ENCODE results near the gene WDR48. TPM values are rescaled to one million over a fixed set of nuclear protein-coding genes. Genes with fewer than 3 reads are reported as not detected.

Gene WDR48
- total and polyA plus RNA-seq, 9 donors, result 20.7 to 55.5 (median 38.2) TPM

Small RNA genes within 50 kb of the gene (microRNA-seq; reads per million reads assigned to microRNA genes)
- gene MIR6822, result 0 to 0.16 (median 0) reads per million in 3 donors

Small RNA genes within 50 kb of the gene (small RNA-seq; reads per million reads assigned to genes)
- gene RNU6-1227P, result not detected

Other genes with a start within 250 kb of the WDR48 start
- gene SCN10A, start 235.8 kb upstream of the WDR48 start, total RNA-seq, result under 1 TPM in 1 of 7 donors, not detected in 6; 0.05 TPM
- not detected for gene SCN10A, start 235.8 kb upstream of the WDR48 start, polyA plus RNA-seq
- under 1 TPM; under 0.01 to 0.34 (median 0.13) TPM for gene SCN11A, start 72 bp upstream of the WDR48 start, total RNA-seq
- gene SCN11A, start 72 bp upstream of the WDR48 start, polyA plus RNA-seq, result under 1 TPM; 0.04 to 0.30 TPM
- gene GORASP1, start 55.6 kb downstream of the WDR48 start, total RNA-seq, result 10 to 100 TPM; 38.0 to 54.5 (median 47.8) TPM
- 10 to 100 TPM; 31.4 to 32.5 TPM for gene GORASP1, start 55.6 kb downstream of the WDR48 start, polyA plus RNA-seq
- gene TTC21A, start 55.7 kb downstream of the WDR48 start, total RNA-seq, result 10 to 100 TPM in 3 of 7 donors, 1 to 10 TPM in 4; 4.8 to 21.4 (median 9.1) TPM
- gene TTC21A, start 55.7 kb downstream of the WDR48 start, polyA plus RNA-seq, result 1 to 10 TPM; 4.2 to 4.8 TPM
- 100 to 1,000 TPM in 2 of 7 donors, 10 to 100 TPM in 5; 22.4 to 118 (median 54.9) TPM for gene CSRNP1, start 101.6 kb downstream of the WDR48 start, total RNA-seq
- 10 to 100 TPM in 1 of 2 donors, 1 to 10 TPM in 1; 6.5 to 24.7 TPM for gene CSRNP1, start 101.6 kb downstream of the WDR48 start, polyA plus RNA-seq
- under 1 TPM in 2 of 7 donors, not detected in 5; 0.10 to 0.11 TPM for gene XIRP1, start 140.6 kb downstream of the WDR48 start, total RNA-seq
- gene XIRP1, start 140.6 kb downstream of the WDR48 start, polyA plus RNA-seq, result under 1 TPM; 0.04 to 0.13 TPM
- gene CX3CR1, start 228.0 kb downstream of the WDR48 start, total RNA-seq, result 1 to 10 TPM in 4 of 7 donors, under 1 TPM in 3; 0.12 to 5.5 (median 1.3) TPM
- gene CX3CR1, start 228.0 kb downstream of the WDR48 start, polyA plus RNA-seq, result 1 to 10 TPM in 1 of 2 donors, under 1 TPM in 1; 0.29 to 8.4 TPM

All from ovary (tissue), 9 donors.